HL-60 (cell line): ENCODE results near the gene MND1.

Source experiments
- DNase-seq, 2 experiments: peaks; one replicate each; pipeline ENCODE4 v3.0.0-alpha.2; 2010 to 2020; ENCODE audit warnings: low read depth in 1 of 2, low spot score in 1 of 2
- H3K27ac ChIP-seq: fragments of 250-450 bp; sonication (Bioruptor Pico); replicated peaks from 2 replicates; pipeline ENCODE4 v1.5.1; 2020; ENCODE audit warnings: mild to moderate bottlenecking, moderate library complexity
- H3K27me3 ChIP-seq: fragments of 250-450 bp; sonication (Bioruptor Pico); 2 replicates; pipeline ENCODE4 v1.5.1; 2021; ENCODE audit warnings: mild to moderate bottlenecking, moderate library complexity; ENCODE audit not compliant: insufficient read depth, poor library complexity, severe bottlenecking
- H3K4me3 ChIP-seq: replicated peaks from 2 replicates; pipeline ENCODE4 v1.5.1; 2011; ENCODE audit warnings: mild to moderate bottlenecking, control low read depth, low read length; ENCODE audit not compliant: insufficient read depth
- CTCF ChIP-seq: IDR thresholded peaks from one replicate; pipeline ENCODE4 v1.5.1; 2011; ENCODE audit warnings: low read length, control low read depth, inconsistent platforms; ENCODE audit not compliant: insufficient read depth
- GABPA ChIP-seq: IDR thresholded peaks from 2 replicates; pipeline ENCODE4 v1.6.1; 2012; ENCODE audit warnings: low read depth
- POLR2AphosphoS5 ChIP-seq: IDR thresholded peaks from 2 replicates; pipeline ENCODE4 v1.6.1; 2012; ENCODE audit warnings: low read depth
- SPI1 ChIP-seq: IDR thresholded peaks from 2 replicates; pipeline ENCODE4 v1.6.1; 2012; ENCODE audit warnings: low read depth, mild to moderate bottlenecking, borderline replicate concordance
- TF ChIP-seq, protein P1 (sequence below): IDR thresholded peaks from 2 replicates; pipeline ENCODE4 v1.6.1; 2012; ENCODE audit warnings: low read depth; ENCODE audit not compliant: insufficient replicate concordance

Gene MND1

GRCh38 chr4:153297116-153297515 is 47.4 kb upstream of the MND1 start:
- H3K27ac ChIP-seq: no peak overlapping the region
- no peaks in the 10 kb centered on the region for H3K27me3 ChIP-seq
- no peak for DNase-seq
- H3K4me3 ChIP-seq: no peak overlapping the region
- TF ChIP-seq CTCF (no peak), POLR2AphosphoS5 (no peak), GABPA (no peak), SPI1 (no peak)
- TF ChIP-seq, protein P1, sequence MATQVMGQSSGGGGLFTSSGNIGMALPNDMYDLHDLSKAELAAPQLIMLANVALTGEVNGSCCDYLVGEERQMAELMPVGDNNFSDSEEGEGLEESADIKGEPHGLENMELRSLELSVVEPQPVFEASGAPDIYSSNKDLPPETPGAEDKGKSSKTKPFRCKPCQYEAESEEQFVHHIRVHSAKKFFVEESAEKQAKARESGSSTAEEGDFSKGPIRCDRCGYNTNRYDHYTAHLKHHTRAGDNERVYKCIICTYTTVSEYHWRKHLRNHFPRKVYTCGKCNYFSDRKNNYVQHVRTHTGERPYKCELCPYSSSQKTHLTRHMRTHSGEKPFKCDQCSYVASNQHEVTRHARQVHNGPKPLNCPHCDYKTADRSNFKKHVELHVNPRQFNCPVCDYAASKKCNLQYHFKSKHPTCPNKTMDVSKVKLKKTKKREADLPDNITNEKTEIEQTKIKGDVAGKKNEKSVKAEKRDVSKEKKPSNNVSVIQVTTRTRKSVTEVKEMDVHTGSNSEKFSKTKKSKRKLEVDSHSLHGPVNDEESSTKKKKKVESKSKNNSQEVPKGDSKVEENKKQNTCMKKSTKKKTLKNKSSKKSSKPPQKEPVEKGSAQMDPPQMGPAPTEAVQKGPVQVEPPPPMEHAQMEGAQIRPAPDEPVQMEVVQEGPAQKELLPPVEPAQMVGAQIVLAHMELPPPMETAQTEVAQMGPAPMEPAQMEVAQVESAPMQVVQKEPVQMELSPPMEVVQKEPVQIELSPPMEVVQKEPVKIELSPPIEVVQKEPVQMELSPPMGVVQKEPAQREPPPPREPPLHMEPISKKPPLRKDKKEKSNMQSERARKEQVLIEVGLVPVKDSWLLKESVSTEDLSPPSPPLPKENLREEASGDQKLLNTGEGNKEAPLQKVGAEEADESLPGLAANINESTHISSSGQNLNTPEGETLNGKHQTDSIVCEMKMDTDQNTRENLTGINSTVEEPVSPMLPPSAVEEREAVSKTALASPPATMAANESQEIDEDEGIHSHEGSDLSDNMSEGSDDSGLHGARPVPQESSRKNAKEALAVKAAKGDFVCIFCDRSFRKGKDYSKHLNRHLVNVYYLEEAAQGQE: no peak

DNA sequence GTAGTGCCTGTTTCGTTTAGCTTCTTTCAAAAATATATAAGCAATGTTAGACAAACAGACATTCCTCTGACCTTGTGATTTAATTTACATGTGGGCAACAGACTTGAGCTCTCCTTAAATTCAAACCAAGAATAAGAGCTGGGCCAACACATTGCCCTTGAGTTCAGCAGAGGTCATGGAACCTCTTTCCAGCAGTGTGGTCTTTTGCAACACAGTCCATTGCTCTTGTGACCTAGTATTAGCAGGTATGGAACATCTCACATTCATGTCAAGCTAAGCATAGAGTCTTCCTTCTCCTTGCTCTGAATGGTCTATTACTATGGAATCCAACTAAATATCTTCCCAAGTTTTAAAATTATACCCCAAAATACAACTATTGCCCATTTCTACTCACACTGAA is 33.7 kb upstream of the MND1 start:
- Histone ChIP-seq H3K4me3 (no peak overlapping the region), H3K27ac (no peak overlapping the region), H3K27me3 (no peaks in the 10 kb centered on the region)
- DNase-seq: no peak
- no peak for TF ChIP-seq GABPA
- no peak for TF ChIP-seq SPI1
- TF ChIP-seq, protein P1: no peak
- TF ChIP-seq POLR2AphosphoS5: no peak
- no peak for TF ChIP-seq CTCF

DNA sequence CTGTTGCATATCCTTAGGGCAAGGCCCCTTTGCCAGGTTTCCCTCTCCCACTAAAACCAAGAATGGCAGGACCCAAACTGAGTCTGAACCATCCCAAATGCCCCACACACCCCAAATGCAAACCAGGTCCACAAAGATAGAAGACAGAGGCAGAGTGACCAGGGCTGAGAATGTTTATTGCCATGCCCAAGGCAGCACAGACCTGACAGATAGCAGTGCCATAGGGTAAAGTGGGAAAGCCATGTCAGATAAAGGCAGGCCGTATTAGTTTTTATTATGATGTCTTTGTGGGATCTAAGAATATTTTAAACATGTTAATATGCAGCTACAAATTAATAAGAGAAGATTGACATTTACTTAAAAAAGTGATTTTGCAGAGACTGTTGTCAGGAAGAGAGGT is 29.6 kb upstream of the MND1 start:
- Histone ChIP-seq H3K27me3 (no peaks in the 10 kb centered on the region), H3K4me3 (no peak overlapping the region), H3K27ac (no peak overlapping the region)
- TF ChIP-seq SPI1 (no peak), POLR2AphosphoS5 (no peak), GABPA (no peak), CTCF (no peak)
- TF ChIP-seq, protein P1: no peak
- DNase-seq: no peak
